GM19043 (cell line): ENCODE measurements around the gene RSPH1.
A peak's percentile ranks its signal among the peaks of the same experiment; 100 is the strongest.

Experiments
- ATAC-seq: cut with Tn5 transposase; IDR thresholded peaks from one replicate; pipeline ENCODE4 v1.9.1; 2021; ENCODE audit warnings: low read depth; ENCODE audit not compliant: unreplicated experiment

RSPH1 gene

DNA sequence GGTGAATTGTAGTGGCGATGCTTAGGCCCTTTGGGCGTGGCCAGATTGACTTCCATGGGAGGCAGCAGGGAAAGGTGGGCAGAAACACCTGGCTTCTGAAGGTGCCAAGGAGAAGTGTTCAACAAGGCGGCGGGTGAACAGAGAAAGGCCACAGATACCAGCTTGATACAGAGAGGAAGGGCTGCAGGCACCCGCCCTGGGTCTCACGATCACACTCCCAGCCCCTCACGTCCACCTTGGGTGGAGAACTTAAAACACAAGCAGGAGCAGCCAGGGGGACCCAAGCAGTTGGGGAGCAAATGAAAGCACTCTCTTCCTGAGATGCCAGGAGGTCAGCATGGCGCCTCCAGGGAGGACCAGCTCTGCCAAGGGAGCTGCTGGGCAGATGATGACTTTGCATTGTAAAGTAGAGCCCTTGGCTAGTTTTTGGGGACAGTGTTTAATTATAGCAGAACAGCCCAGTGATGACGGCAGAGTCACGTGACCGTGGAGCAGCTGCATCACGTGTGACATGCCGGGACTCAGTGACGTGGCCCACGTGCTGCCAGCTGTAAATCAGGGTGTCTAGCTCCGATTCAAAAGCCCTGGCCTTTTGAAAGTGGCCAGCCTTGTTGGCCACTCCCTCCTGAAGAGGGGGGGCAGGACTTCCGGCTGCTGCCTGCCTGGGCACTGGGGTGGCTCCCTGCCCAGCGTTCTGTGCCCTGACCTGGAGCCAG, 36.6 kb upstream of the RSPH1 start:
- ATAC-seq = no peak

DNA sequence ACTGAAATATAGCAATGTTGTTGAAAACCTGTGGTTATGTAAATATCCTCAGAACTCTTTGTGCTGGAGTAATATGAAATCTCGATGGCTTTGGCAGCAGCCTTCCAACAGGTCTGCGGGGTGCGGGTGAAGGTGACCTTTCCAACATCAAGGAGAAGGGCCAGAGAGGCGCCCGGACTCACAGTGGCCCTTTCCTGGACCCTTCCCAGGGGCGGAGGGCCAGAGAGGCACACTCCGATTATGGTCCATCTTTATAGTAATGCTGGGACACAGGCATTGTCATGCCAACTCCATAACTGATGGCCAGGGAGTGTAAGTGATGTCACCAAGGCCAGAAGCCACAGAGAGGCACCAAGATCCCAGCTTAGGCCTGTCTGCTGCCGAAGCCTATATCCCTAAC, 35.7 kb upstream of the RSPH1 start:
- ATAC-seq = no peak

GRCh38 chr21:42530167-42530518, 34.1 kb upstream of the RSPH1 start:
- no peak for ATAC-seq

DNA sequence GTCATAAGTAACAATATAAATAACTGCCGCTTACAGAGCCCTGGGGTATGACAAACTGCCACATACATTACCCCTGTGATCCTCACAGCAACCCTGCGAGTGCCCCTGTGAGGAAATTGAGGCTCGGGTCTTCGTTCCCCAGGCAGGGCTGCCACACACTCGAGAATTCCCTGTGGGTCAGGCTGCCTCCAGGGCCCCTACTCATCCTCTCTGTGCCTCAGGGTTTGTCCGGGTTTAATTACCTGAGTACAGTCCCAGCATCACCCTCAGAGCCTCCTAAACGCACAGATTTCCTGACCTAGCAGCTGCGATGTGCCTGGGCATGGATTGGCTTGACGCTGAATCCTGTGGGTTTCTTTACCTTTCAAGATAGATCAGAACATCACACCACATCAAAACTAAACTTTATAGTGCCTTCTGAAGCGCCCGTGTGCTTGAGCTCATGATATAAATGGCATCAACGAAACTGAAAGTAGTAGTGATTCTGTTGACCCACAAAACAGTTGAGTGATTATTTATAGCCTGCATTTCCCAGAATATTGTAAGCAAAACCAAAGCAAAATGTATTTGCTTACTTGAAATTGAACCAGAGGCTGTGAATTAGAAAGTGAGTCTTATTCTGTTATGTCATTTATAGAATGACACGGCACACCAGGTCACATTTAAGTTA, 31.6 kb upstream of the RSPH1 start:
- ATAC-seq = no peak

- ATAC-seq = no peak
Observed at GRCh38 chr21:42527127-42527488, 31.1 kb upstream of the RSPH1 start.

DNA sequence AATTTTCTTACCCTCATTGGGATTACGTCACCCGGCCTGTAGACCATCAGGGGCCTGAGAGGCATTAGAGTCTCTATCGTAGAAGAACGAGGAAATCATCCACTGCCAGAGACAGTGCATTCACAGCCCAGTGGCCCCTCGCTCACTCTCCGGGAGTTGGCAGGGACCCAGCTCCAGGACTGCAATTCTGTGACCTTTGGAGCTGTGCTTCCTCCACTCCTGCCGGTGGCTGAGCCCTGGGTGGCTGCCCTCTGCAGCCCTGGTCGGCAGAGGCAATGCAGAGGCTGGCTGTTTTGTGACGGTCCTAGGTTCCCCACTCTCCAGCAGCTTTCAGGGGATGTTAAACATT, 30.3 kb upstream of the RSPH1 start:
- ATAC-seq = no peak

GRCh38 chr21:42525676-42526378, 29.8 kb upstream of the RSPH1 start:
- no peak for ATAC-seq

- ATAC-seq = peak; percentile 29
Observed at GRCh38 chr21:42525029-42525581, 29.1 kb upstream of the RSPH1 start.

GRCh38 chr21:42524341-42525028, 28.5 kb upstream of the RSPH1 start:
- ATAC-seq = peak; percentile 64

- ATAC-seq = no peak
Observed at GRCh38 chr21:42523941-42524340, 27.9 kb upstream of the RSPH1 start.

DNA sequence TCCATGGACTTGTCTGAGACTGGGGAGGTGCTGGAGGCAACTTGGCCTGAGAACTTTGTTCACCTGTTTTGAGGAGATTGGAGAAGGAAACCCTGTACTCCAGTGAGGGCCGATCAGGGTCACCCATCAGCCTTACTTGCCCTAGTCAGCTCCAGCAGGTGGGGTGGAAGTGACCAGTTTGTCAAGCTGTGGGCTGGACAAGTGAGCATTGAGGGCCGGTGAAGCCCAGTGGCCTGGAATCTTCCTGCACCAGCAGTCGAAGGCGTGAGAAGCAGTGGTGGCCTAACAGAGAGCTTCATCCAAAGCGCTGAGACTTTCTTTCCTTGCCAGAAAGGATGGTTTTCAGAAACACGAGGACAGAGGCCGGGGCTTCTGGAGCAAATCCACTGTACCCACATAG, 27.2 kb upstream of the RSPH1 start:
- no peak for ATAC-seq

GRCh38 chr21:42522771-42523170, 26.7 kb upstream of the RSPH1 start:
- ATAC-seq = no peak

DNA sequence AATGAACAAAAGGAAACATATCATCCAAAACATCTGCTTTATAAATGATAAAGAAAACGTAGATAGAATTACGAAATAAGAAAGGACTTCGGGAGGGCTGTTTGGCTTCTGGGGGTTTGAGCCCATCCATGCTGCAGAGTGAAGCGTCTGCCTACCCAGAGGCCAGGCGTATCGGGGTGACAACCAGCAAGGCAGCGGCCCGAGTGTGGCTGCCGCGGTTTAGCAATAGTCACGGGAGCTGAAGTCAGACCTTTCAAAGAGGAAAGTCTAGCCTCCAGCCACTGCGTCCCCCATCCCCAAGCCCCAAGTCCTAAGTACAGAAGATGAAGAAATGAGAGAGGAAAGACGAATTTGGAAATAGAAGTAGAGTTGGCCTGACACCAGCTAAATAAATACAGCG, 26.2 kb upstream of the RSPH1 start:
- no peak for ATAC-seq

- ATAC-seq = no peak
Observed at GRCh38 chr21:42521805-42522204, 25.8 kb upstream of the RSPH1 start.

GRCh38 chr21:42521384-42521783, 25.4 kb upstream of the RSPH1 start:
- ATAC-seq = no peak

DNA sequence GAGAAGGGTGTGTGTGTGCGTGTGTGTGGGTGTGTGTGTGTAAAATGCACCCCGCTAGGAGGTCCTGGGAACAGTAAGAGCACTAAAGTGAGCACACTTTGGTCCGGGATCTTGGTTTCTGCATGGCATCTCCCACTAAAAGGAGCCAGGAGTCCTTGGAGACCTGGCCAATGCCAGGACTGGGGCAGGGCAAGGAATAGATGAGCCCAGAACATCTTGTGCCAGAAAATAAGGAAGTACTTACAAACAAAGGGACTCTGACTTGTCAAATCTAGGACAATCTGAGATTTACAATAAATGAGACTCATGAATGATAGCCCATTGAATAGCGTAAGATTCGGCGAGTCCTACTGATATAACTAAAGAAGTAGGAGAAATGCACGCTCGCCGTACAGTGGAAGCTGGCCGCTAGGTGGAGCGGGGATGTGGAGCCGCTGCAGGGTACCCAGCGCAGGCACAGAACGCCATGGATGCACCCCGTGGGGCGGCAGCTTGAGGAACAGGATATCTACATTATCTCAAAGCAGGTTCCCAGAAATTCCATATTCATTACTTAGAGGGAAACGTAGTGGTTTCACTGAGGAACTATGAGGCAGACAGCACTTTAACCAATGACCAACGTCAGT, 24.7 kb upstream of the RSPH1 start:
- ATAC-seq = no peak

DNA sequence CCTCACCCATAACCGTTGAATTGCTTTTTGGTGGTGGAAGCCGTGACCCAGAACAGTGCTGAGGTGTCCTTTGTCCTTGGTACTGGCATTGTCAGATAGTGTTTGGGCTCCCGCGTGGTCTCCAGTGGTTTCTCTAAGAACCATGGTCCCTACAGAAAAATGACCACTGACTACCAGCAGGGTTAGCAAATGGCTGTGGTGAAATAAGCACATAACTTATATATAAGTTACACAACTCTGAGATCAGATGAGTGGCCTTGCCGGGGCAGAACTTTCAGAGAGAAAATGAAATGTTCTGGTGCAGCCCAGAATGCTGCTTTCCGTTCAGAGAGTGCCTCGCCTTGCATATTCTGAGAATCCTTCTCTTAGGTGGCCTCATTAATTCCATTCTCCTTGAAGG, 22.6 kb upstream of the RSPH1 start:
- no peak for ATAC-seq

- no peak for ATAC-seq
Observed at GRCh38 chr21:42518215-42518614, 22.2 kb upstream of the RSPH1 start.

- no peak for ATAC-seq
Observed at GRCh38 chr21:42515708-42516502, 19.9 kb upstream of the RSPH1 start.

GRCh38 chr21:42514883-42515228, 18.8 kb upstream of the RSPH1 start:
- ATAC-seq = no peak
